ENCODE results near the gene CCDC102A.

CCDC102A gene

DNA sequence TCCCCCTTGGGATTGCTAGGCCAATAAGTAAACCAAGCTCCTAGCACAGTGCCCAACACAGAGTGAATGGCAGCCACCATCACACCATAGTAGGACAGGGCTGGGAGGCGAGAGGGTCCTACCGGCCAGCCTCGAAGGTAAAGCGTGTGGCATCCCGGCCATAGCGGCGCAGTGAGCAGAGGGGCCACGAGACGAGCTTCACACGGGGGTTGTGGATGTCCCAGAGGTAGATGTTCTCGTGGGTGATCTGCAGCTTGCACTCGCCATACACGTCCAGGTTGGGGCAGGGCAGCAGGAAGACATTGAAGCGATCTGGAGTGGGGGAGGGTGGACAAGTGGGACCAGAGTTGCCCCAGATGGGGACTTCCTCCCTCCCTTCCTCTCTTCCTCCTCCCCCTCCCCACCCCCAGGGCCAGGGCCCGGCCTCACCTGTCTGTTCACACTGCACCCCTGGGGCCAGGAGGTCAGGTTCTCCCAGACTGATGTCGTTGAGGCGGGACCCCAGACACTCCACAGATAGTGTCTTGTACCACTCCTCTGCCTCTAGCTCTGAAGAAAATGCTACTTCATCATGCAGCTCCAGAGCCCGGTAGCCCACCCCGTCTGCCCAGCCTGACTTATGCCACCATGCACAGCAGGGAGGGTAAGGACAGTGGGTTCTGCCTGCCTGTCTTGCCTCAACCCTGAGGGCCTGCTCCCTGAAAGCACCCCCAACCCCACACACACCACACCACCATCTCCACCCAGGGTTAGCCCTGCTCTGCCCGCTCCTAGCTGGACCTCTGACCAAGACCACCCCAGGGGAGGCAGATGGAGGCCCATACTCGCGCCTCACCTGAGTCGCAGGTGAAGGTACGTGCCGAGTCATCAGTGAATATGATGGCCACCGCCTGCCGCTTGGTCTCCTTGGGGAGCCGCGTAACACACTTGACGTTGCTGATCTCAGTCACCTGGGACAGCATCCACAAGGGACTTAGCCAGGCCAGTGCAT lies 61.4 kb downstream of the CCDC102A start:
- Histone ChIP-seq H3K4me3 (ENCODE audit: low read depth, low read length) (no peak overlapping the region), H3K4me1 (ENCODE audit: control insufficient read depth, insufficient read depth, low read length) (peaks cover 52% of the 10 kb centered on the region), H3K9me3 (ENCODE audit: control insufficient read depth, insufficient read depth, low read length) (no peaks in the 10 kb centered on the region), H3K36me3 (ENCODE audit: control insufficient read depth, insufficient read depth, low read length) (peaks cover 38% of the 10 kb centered on the region), H3K9ac (ENCODE audit: low read depth, low read length) (no peak overlapping the region), H3K27me3 (ENCODE audit: control insufficient read depth, insufficient read depth, low read length) (peaks cover 10% of the 10 kb centered on the region), H3K27ac (ENCODE audit: low read depth, low read length) (no peak overlapping the region)

DNA sequence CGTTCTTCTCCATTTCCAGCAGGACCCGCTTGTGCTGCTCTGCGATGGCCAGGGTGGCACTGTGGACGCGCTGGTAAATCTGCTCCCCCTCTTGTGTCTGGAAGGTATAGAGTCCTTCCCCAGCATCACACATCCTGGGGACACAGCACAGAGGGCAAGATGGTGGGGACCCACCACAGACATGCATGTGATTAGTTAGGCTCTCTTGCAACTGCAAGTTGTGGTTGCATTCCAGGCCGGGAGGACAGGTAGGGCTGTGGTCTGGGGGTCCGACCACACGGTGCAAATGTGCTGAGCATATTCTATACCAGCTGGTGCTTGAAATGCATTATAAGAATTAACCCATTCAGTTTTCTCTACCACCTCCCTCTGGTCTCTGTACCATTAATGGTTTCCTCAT lies 62.5 kb downstream of the CCDC102A start:
- Histone ChIP-seq H3K9me3 (ENCODE audit: control insufficient read depth, insufficient read depth, low read length) (no peaks in the 10 kb centered on the region), H3K9ac (ENCODE audit: low read depth, low read length) (no peak overlapping the region), H3K4me1 (ENCODE audit: control insufficient read depth, insufficient read depth, low read length) (peaks cover 49% of the 10 kb centered on the region), H3K4me3 (ENCODE audit: low read depth, low read length) (no peak overlapping the region), H3K36me3 (ENCODE audit: control insufficient read depth, insufficient read depth, low read length) (peaks cover 48% of the 10 kb centered on the region), H3K27ac (ENCODE audit: low read depth, low read length) (no peak overlapping the region), H3K27me3 (ENCODE audit: control insufficient read depth, insufficient read depth, low read length) (peaks cover 6% of the 10 kb centered on the region)

DNA sequence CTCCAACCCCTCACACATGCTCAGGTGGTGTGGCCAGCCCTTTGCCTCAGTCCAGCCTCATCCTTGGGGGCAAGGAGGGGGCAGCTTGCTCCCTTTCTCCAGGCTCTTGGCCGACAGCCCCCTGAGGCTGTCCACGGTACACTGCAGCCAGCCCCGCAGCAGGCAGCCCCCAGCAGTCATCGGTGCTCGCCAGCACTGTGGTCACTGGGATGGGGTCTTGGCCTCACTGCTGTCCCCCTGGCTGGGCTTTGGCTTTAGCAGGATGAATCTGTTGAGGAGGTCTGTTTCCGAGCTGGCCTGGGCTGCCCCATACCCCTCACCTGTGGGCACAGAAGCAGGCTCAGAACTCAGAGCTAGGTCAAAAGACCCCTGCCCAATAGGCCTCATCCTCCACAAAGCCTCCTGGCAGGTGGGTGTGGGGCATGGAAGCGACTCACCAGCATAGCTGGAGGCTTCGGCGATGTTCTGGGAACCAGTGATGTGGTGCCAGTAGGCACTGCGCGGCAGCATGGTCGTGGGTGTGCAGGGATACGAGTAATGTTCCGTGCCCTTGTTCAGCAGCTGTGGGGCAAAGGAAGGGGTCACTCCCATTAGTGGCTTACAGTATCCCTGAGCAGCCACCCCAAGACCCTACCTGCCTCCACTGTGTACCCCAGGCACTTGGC lies 63.1 kb downstream of the CCDC102A start:
- Histone ChIP-seq H3K9me3 (ENCODE audit: control insufficient read depth, insufficient read depth, low read length) (no peaks in the 10 kb centered on the region), H3K9ac (ENCODE audit: low read depth, low read length) (no peak overlapping the region), H3K27ac (ENCODE audit: low read depth, low read length) (no peak overlapping the region), H3K36me3 (ENCODE audit: control insufficient read depth, insufficient read depth, low read length) (peaks cover 54% of the 10 kb centered on the region), H3K27me3 (ENCODE audit: control insufficient read depth, insufficient read depth, low read length) (0 out of 2 replicates have a peak, but pooled peaks cover under 1% of the 10 kb centered on the region), H3K4me3 (ENCODE audit: low read depth, low read length) (no peak overlapping the region), H3K4me1 (ENCODE audit: control insufficient read depth, insufficient read depth, low read length) (peaks cover 48% of the 10 kb centered on the region)

GRCh38 chr16:57472665-57473060 lies 63.7 kb downstream of the CCDC102A start:
- H3K4me1 ChIP-seq (ENCODE audit: control insufficient read depth, insufficient read depth, low read length), result peaks cover 45% of the 10 kb centered on the region
- no peaks in the 10 kb centered on the region for H3K27me3 ChIP-seq (ENCODE audit: control insufficient read depth, insufficient read depth, low read length)
- H3K9ac ChIP-seq (ENCODE audit: low read depth, low read length), result peak overlapping the region; percentile 42; the same call in 1 of the 2 replicates
- no peak overlapping the region; the same call in 1 of the 2 replicates for H3K4me3 ChIP-seq (ENCODE audit: low read depth, low read length)
- H3K36me3 ChIP-seq (ENCODE audit: control insufficient read depth, insufficient read depth, low read length), result peaks cover 61% of the 10 kb centered on the region
- peak overlapping the region; percentile 88 for H3K27ac ChIP-seq (ENCODE audit: low read depth, low read length)
- no peaks in the 10 kb centered on the region for H3K9me3 ChIP-seq (ENCODE audit: control insufficient read depth, insufficient read depth, low read length)

DNA sequence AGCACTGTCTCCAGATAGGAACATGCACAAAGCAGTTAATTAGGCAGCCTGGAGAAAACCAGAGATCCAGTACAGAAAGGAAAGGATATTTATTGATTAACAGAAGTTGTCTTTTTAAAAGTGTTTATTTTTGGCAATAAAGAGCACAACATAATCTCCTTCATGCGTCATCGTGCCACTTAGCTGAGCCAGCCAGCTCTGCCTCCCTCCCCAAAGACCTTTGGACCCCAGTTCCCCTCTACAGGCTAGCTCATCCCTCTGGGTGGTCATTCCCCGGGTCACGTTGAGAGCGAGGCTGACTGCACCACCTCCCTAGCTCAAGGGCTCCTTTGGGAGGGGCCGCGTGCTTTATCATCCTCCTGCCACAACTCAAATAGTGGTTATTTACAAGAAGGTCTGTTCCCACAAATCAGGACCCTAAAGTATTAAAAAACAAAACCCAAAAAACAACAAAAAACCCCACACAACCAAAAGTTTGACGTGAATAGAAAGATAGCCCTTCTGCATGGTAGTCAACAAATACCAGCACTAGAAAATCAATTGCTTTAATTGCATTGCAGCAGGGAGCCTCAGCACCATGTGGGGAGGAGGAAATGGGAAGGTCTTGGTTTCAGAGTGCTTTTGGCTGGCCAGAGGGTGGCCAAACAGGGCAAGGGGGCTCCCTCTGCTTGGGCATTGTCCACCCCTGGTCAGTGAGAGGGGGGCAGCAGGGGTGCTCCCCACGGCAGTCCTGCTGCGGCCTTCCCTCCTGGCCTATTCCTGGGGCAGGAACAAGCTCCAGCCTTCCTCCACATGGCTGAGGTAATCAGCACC lies 64.3 kb downstream of the CCDC102A start:
- H3K36me3 ChIP-seq (ENCODE audit: control insufficient read depth, insufficient read depth, low read length), result peaks cover 67% of the 10 kb centered on the region
- H3K4me1 ChIP-seq (ENCODE audit: control insufficient read depth, insufficient read depth, low read length), result peaks cover 43% of the 10 kb centered on the region
- H3K9ac ChIP-seq (ENCODE audit: low read depth, low read length), result peak overlapping the region; percentile 42; the same call in 1 of the 2 replicates
- H3K27me3 ChIP-seq (ENCODE audit: control insufficient read depth, insufficient read depth, low read length), result no peaks in the 10 kb centered on the region
- H3K27ac ChIP-seq (ENCODE audit: low read depth, low read length), result peak overlapping the region; percentile 88
- peak overlapping the region; percentile 20 for H3K4me3 ChIP-seq (ENCODE audit: low read depth, low read length)
- H3K9me3 ChIP-seq (ENCODE audit: control insufficient read depth, insufficient read depth, low read length), result no peaks in the 10 kb centered on the region

DNA sequence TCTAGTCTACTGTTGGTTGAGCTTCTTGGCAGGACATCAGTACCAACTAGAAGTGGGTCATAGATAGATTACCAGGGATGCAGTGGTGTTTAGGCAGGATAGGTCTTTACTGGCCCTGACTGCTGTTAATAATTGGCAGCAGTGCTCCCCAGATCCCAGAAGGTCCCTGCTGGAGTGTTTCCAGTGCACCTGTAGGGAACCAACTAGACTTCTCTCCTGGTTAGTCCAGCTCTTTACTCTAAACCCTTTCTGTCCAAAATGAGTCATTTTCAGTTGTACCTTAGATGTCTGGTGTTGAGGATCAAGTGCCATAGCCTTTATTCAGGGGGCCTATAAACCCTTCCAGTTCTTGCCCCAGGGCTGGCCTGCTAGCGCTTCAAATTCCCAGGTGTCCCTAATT lies 65.2 kb downstream of the CCDC102A start:
- H3K9ac ChIP-seq (ENCODE audit: low read depth, low read length), result no peak overlapping the region

DNA sequence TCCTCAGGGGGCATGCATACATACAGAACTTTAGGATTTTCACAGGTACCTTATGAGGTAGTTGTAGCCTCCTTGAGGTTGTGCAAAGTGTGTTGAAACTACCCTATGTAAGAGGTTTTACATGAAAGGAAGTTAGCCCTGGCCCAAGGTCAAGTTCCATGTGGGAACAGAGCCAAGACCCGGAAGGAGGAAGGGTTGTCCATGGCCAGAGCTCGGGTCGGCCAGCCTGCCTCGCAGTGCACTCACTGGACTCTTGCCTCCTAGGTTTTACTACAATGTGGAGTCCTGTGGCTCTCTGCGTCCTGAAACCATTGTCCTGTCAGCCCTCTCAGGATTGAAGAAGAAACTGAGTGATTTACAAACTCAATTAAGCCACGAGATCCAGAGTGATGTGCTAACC lies 65.7 kb downstream of the CCDC102A start:
- H3K9ac ChIP-seq (ENCODE audit: low read depth, low read length), result no peak overlapping the region
- H3K4me3 ChIP-seq (ENCODE audit: low read depth, low read length), result no peak overlapping the region
- peaks cover 78% of the 10 kb centered on the region for H3K36me3 ChIP-seq (ENCODE audit: control insufficient read depth, insufficient read depth, low read length)
- H3K4me1 ChIP-seq (ENCODE audit: control insufficient read depth, insufficient read depth, low read length), result peaks cover 37% of the 10 kb centered on the region
- H3K9me3 ChIP-seq (ENCODE audit: control insufficient read depth, insufficient read depth, low read length), result no peaks in the 10 kb centered on the region
- peak overlapping the region; percentile 88 for H3K27ac ChIP-seq (ENCODE audit: low read depth, low read length)
- no peaks in the 10 kb centered on the region for H3K27me3 ChIP-seq (ENCODE audit: control insufficient read depth, insufficient read depth, low read length)

More for the DNA sequence above, 65.2 kb downstream of the CCDC102A start:
- Histone ChIP-seq H3K27ac (ENCODE audit: low read depth, low read length) (peak overlapping the region; percentile 88), H3K27me3 (ENCODE audit: control insufficient read depth, insufficient read depth, low read length) (no peaks in the 10 kb centered on the region), H3K4me1 (ENCODE audit: control insufficient read depth, insufficient read depth, low read length) (peaks cover 41% of the 10 kb centered on the region), H3K36me3 (ENCODE audit: control insufficient read depth, insufficient read depth, low read length) (peaks cover 73% of the 10 kb centered on the region), H3K4me3 (ENCODE audit: low read depth, low read length) (no peak overlapping the region), H3K9me3 (ENCODE audit: control insufficient read depth, insufficient read depth, low read length) (no peaks in the 10 kb centered on the region)

DNA sequence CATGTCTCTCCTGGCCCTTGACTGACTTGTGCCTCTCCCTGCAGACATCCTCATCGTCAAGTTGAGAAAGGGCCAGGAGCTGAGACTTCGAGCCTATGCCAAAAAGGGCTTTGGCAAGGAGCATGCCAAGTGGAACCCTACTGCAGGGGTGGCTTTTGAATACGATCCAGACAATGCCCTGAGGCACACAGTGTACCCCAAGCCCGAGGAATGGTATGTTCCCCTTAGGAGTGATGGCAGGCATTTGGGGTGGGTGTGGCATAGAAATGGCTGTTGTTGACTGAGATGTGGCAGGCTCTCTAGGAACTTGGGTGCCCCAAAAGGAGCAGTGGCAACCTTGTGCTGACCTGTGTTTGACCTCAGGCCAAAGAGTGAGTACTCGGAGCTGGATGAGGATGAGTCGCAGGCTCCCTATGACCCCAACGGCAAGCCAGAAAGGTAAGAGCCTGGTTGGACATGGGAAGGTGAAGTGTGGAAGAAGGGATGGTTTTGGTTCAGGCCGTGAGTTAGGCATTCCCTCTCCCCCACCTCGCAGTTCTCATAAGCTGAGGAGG lies 66.4 kb downstream of the CCDC102A start:
- H3K4me1 ChIP-seq (ENCODE audit: control insufficient read depth, insufficient read depth, low read length), result peaks cover 33% of the 10 kb centered on the region
- H3K36me3 ChIP-seq (ENCODE audit: control insufficient read depth, insufficient read depth, low read length), result peaks cover 86% of the 10 kb centered on the region
- H3K4me3 ChIP-seq (ENCODE audit: low read depth, low read length), result no peak overlapping the region
- H3K9me3 ChIP-seq (ENCODE audit: control insufficient read depth, insufficient read depth, low read length), result no peaks in the 10 kb centered on the region
- no peaks in the 10 kb centered on the region for H3K27me3 ChIP-seq (ENCODE audit: control insufficient read depth, insufficient read depth, low read length)
- no peak overlapping the region for H3K27ac ChIP-seq (ENCODE audit: low read depth, low read length)
- no peak overlapping the region for H3K9ac ChIP-seq (ENCODE audit: low read depth, low read length)

- no peaks in the 10 kb centered on the region for H3K27me3 ChIP-seq (ENCODE audit: control insufficient read depth, insufficient read depth, low read length)
- H3K27ac ChIP-seq (ENCODE audit: low read depth, low read length), result no peak overlapping the region
- H3K9ac ChIP-seq (ENCODE audit: low read depth, low read length), result no peak overlapping the region
- H3K9me3 ChIP-seq (ENCODE audit: control insufficient read depth, insufficient read depth, low read length), result no peaks in the 10 kb centered on the region
- H3K4me3 ChIP-seq (ENCODE audit: low read depth, low read length), result no peak overlapping the region
- peaks cover 88% of the 10 kb centered on the region for H3K36me3 ChIP-seq (ENCODE audit: control insufficient read depth, insufficient read depth, low read length)
- H3K4me1 ChIP-seq (ENCODE audit: control insufficient read depth, insufficient read depth, low read length), result peaks cover 33% of the 10 kb centered on the region
These were observed 67.3 kb downstream of the CCDC102A start for GRCh38 chr16:57469046-57469445.

GRCh38 chr16:57468346-57468745 lies 68.0 kb downstream of the CCDC102A start:
- H3K4me3 ChIP-seq (ENCODE audit: low read depth, low read length), result no peak overlapping the region
- H3K27me3 ChIP-seq (ENCODE audit: control insufficient read depth, insufficient read depth, low read length), result no peaks in the 10 kb centered on the region
- peaks cover 86% of the 10 kb centered on the region for H3K36me3 ChIP-seq (ENCODE audit: control insufficient read depth, insufficient read depth, low read length)
- H3K4me1 ChIP-seq (ENCODE audit: control insufficient read depth, insufficient read depth, low read length), result peaks cover 32% of the 10 kb centered on the region
- H3K9me3 ChIP-seq (ENCODE audit: control insufficient read depth, insufficient read depth, low read length), result no peaks in the 10 kb centered on the region
- no peak overlapping the region for H3K27ac ChIP-seq (ENCODE audit: low read depth, low read length)
- H3K9ac ChIP-seq (ENCODE audit: low read depth, low read length), result no peak overlapping the region

Measured in HUES48 (cell line).